Right cardiac atrium (tissue), 5 donors: Measurements from ENCODE around the gene SLC12A7. TPM values are rescaled to one million over a fixed set of nuclear protein-coding genes. Genes with fewer than 3 reads are reported as not detected.

Experiments
- ATAC-seq, 2 donors: fragments of 200-7000 bp; cut with Tn5 transposase; one replicate each; pipeline versions ENCODE4 v1.8.0 to v1.9.1; 2020; ENCODE audit warnings: moderate library complexity in 2 of 2, mild to moderate bottlenecking in 1 of 2
- DNase-seq, 3 donors: peaks; one replicate each; pipeline ENCODE4 v3.0.0-alpha.2; 2020
- H3K27ac ChIP-seq: one replicate; pipeline ENCODE4 v1.5.1; 2013; ENCODE audit warnings: mild to moderate bottlenecking, low read length, control low read depth, moderate library complexity
- H3K27me3 ChIP-seq: one replicate; pipeline ENCODE4 v1.6.1; 2013; ENCODE audit not compliant: control insufficient read depth, insufficient read depth
- H3K4me1 ChIP-seq: one replicate; pipeline ENCODE4 v1.6.1; 2013; ENCODE audit warnings: low read length; ENCODE audit not compliant: control insufficient read depth, insufficient read depth
- H3K4me3 ChIP-seq: one replicate; pipeline ENCODE4 v1.5.1; 2013; ENCODE audit warnings: low read length, control low read depth
- H3K9me3 ChIP-seq: one replicate; pipeline ENCODE4 v1.6.1; 2013; ENCODE audit warnings: low read length; ENCODE audit not compliant: control insufficient read depth
- WGBS: extraction: QIAGEN DNeasy Blood & Tissue Kit; methylation state at CpG from one replicate; pipeline ENCODE4 v1.1.7; 2013; 5-methylcytosine and 5-hydroxymethylcytosine counted together
- intact Hi-C, 4 donors: fragments of 100-400 bp; cut with DNase I; formaldehyde crosslinking; loops; one replicate each; pipeline versions ENCODE4 v1.11.0 to v1.14.0; 2022 to 2023
- polyA plus RNA-seq: library from polyadenylated mRNA; stranded (reverse); fragments of 200-250 nt; gene quantifications from one replicate; pipeline ENCODE4 v1.2.3, GENCODE V29; 2013
- total RNA-seq, 4 donors: library from RNA; stranded (reverse); fragmentation: NEBNext Ultra II Directional; extraction: Animal tissue kit (Norgen Biotek cat#: 25700); gene quantifications; one replicate each; pipeline ENCODE4 v1.2.1, GENCODE V29; 2021
- donor health status: healthy with polysubstance abuse.
- donor health status: DM: no; HTN: yes; CAD: no.
- donor health status: DM: no; HTN: no; CAD: no.
- donor health status: DM: no; HTN: yes; CAD: no; lungs with severe emphysema.
- donor health status: DM: yes; HTN: yes; CAD: no.

SLC12A7 gene
- total and polyA plus RNA-seq, 5 donors, result 28.5 to 80.5 (median 58.5) TPM

GRCh38 chr5:1011226-1011631 lies 100.6 kb downstream of the SLC12A7 start:
- Histone ChIP-seq H3K4me1 (no peaks in the 10 kb centered on the region), H3K9me3 (no peaks in the 10 kb centered on the region), H3K4me3 (no peak overlapping the region), H3K27ac (no peak overlapping the region), H3K27me3 (no peaks in the 10 kb centered on the region)
- intact Hi-C loops, result no loop called here
- DNase-seq (peak; percentile 13 to 63 (median 49)), ATAC-seq (no peak)
- 75% methylated on average over 11 of the region's 11 CpGs for WGBS

- no peak for ATAC-seq
- intact Hi-C loops, result no loop called here
- DNase-seq, result peak; percentile 11 to 43 (median 42)
- H3K27me3 ChIP-seq, result no peaks in the 10 kb centered on the region
- no peaks in the 10 kb centered on the region for H3K9me3 ChIP-seq
- H3K27ac ChIP-seq, result no peak overlapping the region
- H3K4me3 ChIP-seq, result no peak overlapping the region
- WGBS, result 76% methylated on average over 13 of the region's 13 CpGs
- H3K4me1 ChIP-seq, result no peaks in the 10 kb centered on the region
Observed at GRCh38 chr5:1010641-1011046, 101.2 kb downstream of the SLC12A7 start.

GRCh38 chr5:1010181-1010510 lies 101.7 kb downstream of the SLC12A7 start:
- WGBS, result 34% methylated on average over 4 of the region's 4 CpGs
- H3K27me3 ChIP-seq, result no peaks in the 10 kb centered on the region
- no peaks in the 10 kb centered on the region for H3K9me3 ChIP-seq
- ATAC-seq (no peak), DNase-seq (peak in 1 of 3 donors; percentile 7)
- H3K4me1 ChIP-seq, result no peaks in the 10 kb centered on the region
- H3K27ac ChIP-seq, result no peak overlapping the region
- H3K4me3 ChIP-seq, result no peak overlapping the region
- intact Hi-C loops, result no loop called here

GRCh38 chr5:1009359-1010180 lies 102.3 kb downstream of the SLC12A7 start:
- DNase-seq (peak; percentile 26 to 61 (median 60)), ATAC-seq (no peak)
- intact Hi-C loops, result loop anchor here in 3 of 4 donors (5.0 to 10.0 kb wide), 3 partner anchors 125 to 135 kb away; no protein-coding TSS in a partner anchor
- Histone ChIP-seq H3K27ac (no peak overlapping the region), H3K9me3 (no peaks in the 10 kb centered on the region), H3K4me3 (peak overlapping the region; percentile 78), H3K27me3 (no peaks in the 10 kb centered on the region), H3K4me1 (no peaks in the 10 kb centered on the region)
- WGBS, result 7% methylated on average over 70 of the region's 70 CpGs

- peak; percentile 44 to 80 (median 80) for DNase-seq
- ATAC-seq, result peak; percentile 9 to 24
- Histone ChIP-seq H3K9me3 (no peaks in the 10 kb centered on the region), H3K27me3 (no peaks in the 10 kb centered on the region), H3K4me1 (peaks cover 3% of the 10 kb centered on the region), H3K4me3 (peak within 1 kb of the TSS; percentile 78), H3K27ac (no peak within 1 kb of the TSS)
- intact Hi-C loops, result loop anchor here in 3 of 4 donors (5.0 to 10.0 kb wide), 3 partner anchors 126 to 136 kb away; no protein-coding TSS in a partner anchor
- WGBS, result 3% methylated on average over 107 of the region's 108 CpGs
Observed at GRCh38 chr5:1008451-1009358, 103.2 kb downstream of the SLC12A7 start, which contains the start of gene NKD2. Gene NKD2, plus strand, starts transcription at chr5:1008802. Its CDS starts 256 bp downstream, at chr5:1009058.

- H3K4me1 ChIP-seq, result peaks cover 3% of the 10 kb centered on the region
- H3K27me3 ChIP-seq, result no peaks in the 10 kb centered on the region
- no peaks in the 10 kb centered on the region for H3K9me3 ChIP-seq
- 66% methylated on average over 23 of the region's 23 CpGs for WGBS
- H3K4me3 ChIP-seq, result no peak overlapping the region
- DNase-seq (peak; percentile 33 to 76 (median 61)), ATAC-seq (no peak)
- H3K27ac ChIP-seq, result no peak overlapping the region
- intact Hi-C loops, result loop anchor here in 3 of 4 donors (5.0 to 10.0 kb wide), 3 partner anchors 127 to 137 kb away; no protein-coding TSS in a partner anchor
Observed at GRCh38 chr5:1007681-1008450, 104.0 kb downstream of the SLC12A7 start.

- WGBS, result 86% methylated on average over 17 of the region's 17 CpGs
Observed at GRCh38 chr5:1007221-1007680, 104.6 kb downstream of the SLC12A7 start.

GRCh38 chr5:1006656-1007071 lies 105.2 kb downstream of the SLC12A7 start:
- no peak overlapping the region for H3K27ac ChIP-seq
- WGBS, result 95% methylated on average over 5 of the region's 5 CpGs
- peak in 1 of 3 donors; percentile 30 for DNase-seq
- H3K9me3 ChIP-seq, result no peaks in the 10 kb centered on the region
- ATAC-seq, result no peak
- peaks cover 3% of the 10 kb centered on the region for H3K4me1 ChIP-seq
- no peak overlapping the region for H3K4me3 ChIP-seq
- intact Hi-C loops, result loop anchor here in 3 of 4 donors (5.0 to 10.0 kb wide), 3 partner anchors 128 to 138 kb away; no protein-coding TSS in a partner anchor
- H3K27me3 ChIP-seq, result no peaks in the 10 kb centered on the region

More at GRCh38 chr5:1007221-1007680, 104.6 kb downstream of the SLC12A7 start:
- intact Hi-C loops, result loop anchor here in 3 of 4 donors (5.0 to 10.0 kb wide), 3 partner anchors 128 to 138 kb away; no protein-coding TSS in a partner anchor
- DNase-seq (peak in 2 of 3 donors; percentile 46 to 47), ATAC-seq (no peak)
- H3K9me3 ChIP-seq, result no peaks in the 10 kb centered on the region
- H3K27ac ChIP-seq, result no peak overlapping the region
- H3K4me1 ChIP-seq, result peaks cover 3% of the 10 kb centered on the region
- H3K27me3 ChIP-seq, result no peaks in the 10 kb centered on the region
- H3K4me3 ChIP-seq, result no peak overlapping the region

GRCh38 chr5:1005904-1006655 lies 105.8 kb downstream of the SLC12A7 start:
- Histone ChIP-seq H3K27ac (no peak overlapping the region), H3K27me3 (no peaks in the 10 kb centered on the region), H3K4me1 (peaks cover 3% of the 10 kb centered on the region), H3K9me3 (no peaks in the 10 kb centered on the region), H3K4me3 (no peak overlapping the region)
- intact Hi-C loops, result loop anchor here in 3 of 4 donors (5.0 to 10.0 kb wide), 3 partner anchors 129 to 139 kb away; no protein-coding TSS in a partner anchor
- DNase-seq, result peak in 2 of 3 donors; percentile 14 to 36
- WGBS, result 93% methylated on average over 13 of the region's 13 CpGs
- no peak for ATAC-seq
